Hepatocyte (in vitro differentiated cells): ENCODE measurements around the gene MARCHF5. TPM values are rescaled to one million over a fixed set of nuclear protein-coding genes. Genes with fewer than 3 reads are reported as not detected.
A peak's percentile ranks its signal among the peaks of the same experiment; 100 is the strongest.

Experiments used
- DNase-seq: peaks from one replicate; pipeline ENCODE4 v3.0.0-alpha.2; 2016; ENCODE audit warnings: low spot score
- H2AFZ ChIP-seq: fragments of 200-600 bp; sonication (generic); 2 replicates; pipeline ENCODE4 v1.6.0; 2016; ENCODE audit warnings: antibody characterized with exemption, mild to moderate bottlenecking
- H3K27ac ChIP-seq: fragments of 200-600 bp; sonication (generic); 2 replicates; pipeline ENCODE4 v1.5.1; 2016; ENCODE audit warnings: mild to moderate bottlenecking
- H3K27me3 ChIP-seq: fragments of 200-600 bp; sonication (generic); 2 replicates; pipeline ENCODE4 v1.6.1; 2016
- H3K36me3 ChIP-seq: fragments of 200-600 bp; sonication (generic); replicated peaks from 2 replicates; pipeline ENCODE4 v1.5.1; 2016; ENCODE audit warnings: low read depth; ENCODE audit not compliant: insufficient read depth
- H3K4me1 ChIP-seq: fragments of 200-600 bp; sonication (generic); 2 replicates; pipeline ENCODE4 v1.5.1; 2016; ENCODE audit warnings: mild to moderate bottlenecking, moderate library complexity; ENCODE audit not compliant: insufficient read depth
- H3K4me2 ChIP-seq: fragments of 200-600 bp; sonication (generic); 2 replicates; pipeline ENCODE4 v1.6.0; 2016
- H3K4me3 ChIP-seq: fragments of 200-600 bp; sonication (generic); 2 replicates; pipeline ENCODE4 v1.5.1; 2016; ENCODE audit warnings: mild to moderate bottlenecking
- H3K79me2 ChIP-seq: fragments of 200-600 bp; sonication (generic); 2 replicates; pipeline ENCODE4 v1.6.0; 2017; ENCODE audit warnings: mild to moderate bottlenecking
- H3K9me2 ChIP-seq: fragments of 200-600 bp; sonication (generic); replicated peaks from 2 replicates; pipeline ENCODE4 v1.6.0; 2017; ENCODE audit warnings: mild to moderate bottlenecking; ENCODE audit not compliant: insufficient read depth
- H3K9me3 ChIP-seq: fragments of 200-600 bp; sonication (generic); 2 replicates; pipeline ENCODE4 v1.5.1; 2016; ENCODE audit warnings: low read depth, mild to moderate bottlenecking
- H4K20me1 ChIP-seq: fragments of 200-600 bp; sonication (generic); 2 replicates; pipeline ENCODE4 v1.6.0; 2016; ENCODE audit warnings: mild to moderate bottlenecking; ENCODE audit not compliant: insufficient read depth, poor library complexity, severe bottlenecking
- EZH2 ChIP-seq: fragments of 200-600 bp; sonication (generic); IDR thresholded peaks from 2 replicates; pipeline ENCODE4 v1.6.1; 2016; ENCODE audit warnings: antibody characterized with exemption, mild to moderate bottlenecking, borderline replicate concordance
- EZH2phosphoT487 ChIP-seq: fragments of 200-600 bp; sonication (generic); IDR thresholded peaks from one replicate; pipeline ENCODE4 v1.6.1; 2018; ENCODE audit warnings: antibody characterized with exemption, mild to moderate bottlenecking, low read depth, moderate library complexity; ENCODE audit not compliant: unreplicated experiment, severe bottlenecking
- WGBS: methylation state at CpG from one replicate; pipeline ENCODE4 v1.1.6; 2016; ENCODE audit warnings: low lambda C conversion rate; ENCODE audit errors: missing lambda C conversion rate; 5-methylcytosine and 5-hydroxymethylcytosine counted together
- polyA plus RNA-seq: library from polyadenylated mRNA; unstranded; fragments of >200 nt; fragmentation: Nextera tagmentation; extraction: Ambion mirVana; gene quantifications from 2 replicates; pipeline ENCODE4 v1.2.1, GENCODE V29; 2016
- total RNA-seq: library from RNA; depleted of rRNA; stranded (reverse); fragments of >200 nt; gene quantifications from 2 replicates; pipeline ENCODE4 v1.2.3, GENCODE V29; 2014
- TF ChIP-seq, protein P1 (sequence below): fragments of 200-600 bp; sonication (generic); IDR thresholded peaks from 2 replicates; pipeline ENCODE4 v1.5.1; 2016; ENCODE audit warnings: antibody characterized with exemption, mild to moderate bottlenecking; ENCODE audit not compliant: poor library complexity

The MARCHF5 gene
- total and polyA plus RNA-seq, 2 experiments from 2014 or later: 36.4 to 62.2 TPM

- no peaks in the 10 kb centered on the region for H3K9me2 ChIP-seq
- H3K9me3 ChIP-seq: no peaks in the 10 kb centered on the region
- peaks cover 82% of the 10 kb centered on the region for H3K79me2 ChIP-seq
- H4K20me1 ChIP-seq: peaks cover 38% of the 10 kb centered on the region
- peak overlapping the region; percentile 90 for H3K27ac ChIP-seq
- TF ChIP-seq EZH2: no peak
- TF ChIP-seq, protein P1, sequence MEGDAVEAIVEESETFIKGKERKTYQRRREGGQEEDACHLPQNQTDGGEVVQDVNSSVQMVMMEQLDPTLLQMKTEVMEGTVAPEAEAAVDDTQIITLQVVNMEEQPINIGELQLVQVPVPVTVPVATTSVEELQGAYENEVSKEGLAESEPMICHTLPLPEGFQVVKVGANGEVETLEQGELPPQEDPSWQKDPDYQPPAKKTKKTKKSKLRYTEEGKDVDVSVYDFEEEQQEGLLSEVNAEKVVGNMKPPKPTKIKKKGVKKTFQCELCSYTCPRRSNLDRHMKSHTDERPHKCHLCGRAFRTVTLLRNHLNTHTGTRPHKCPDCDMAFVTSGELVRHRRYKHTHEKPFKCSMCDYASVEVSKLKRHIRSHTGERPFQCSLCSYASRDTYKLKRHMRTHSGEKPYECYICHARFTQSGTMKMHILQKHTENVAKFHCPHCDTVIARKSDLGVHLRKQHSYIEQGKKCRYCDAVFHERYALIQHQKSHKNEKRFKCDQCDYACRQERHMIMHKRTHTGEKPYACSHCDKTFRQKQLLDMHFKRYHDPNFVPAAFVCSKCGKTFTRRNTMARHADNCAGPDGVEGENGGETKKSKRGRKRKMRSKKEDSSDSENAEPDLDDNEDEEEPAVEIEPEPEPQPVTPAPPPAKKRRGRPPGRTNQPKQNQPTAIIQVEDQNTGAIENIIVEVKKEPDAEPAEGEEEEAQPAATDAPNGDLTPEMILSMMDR: peak; percentile 57
- no peak for TF ChIP-seq EZH2phosphoT487
- WGBS: 3% methylated on average over 17 of the region's 17 CpGs
- DNase-seq: peak; percentile 70
- H3K4me3 ChIP-seq: peak overlapping the region; percentile 61
- no peaks in the 10 kb centered on the region for H3K36me3 ChIP-seq
- H3K4me2 ChIP-seq: peak overlapping the region; percentile 82
- peak overlapping the region; percentile 88 for H2AFZ ChIP-seq
- peaks cover 7% of the 10 kb centered on the region for H3K4me1 ChIP-seq
- H3K27me3 ChIP-seq: no peaks in the 10 kb centered on the region
These were observed 1.2 kb downstream of the MARCHF5 start for GRCh38 chr10:92291921-92292845.

DNA sequence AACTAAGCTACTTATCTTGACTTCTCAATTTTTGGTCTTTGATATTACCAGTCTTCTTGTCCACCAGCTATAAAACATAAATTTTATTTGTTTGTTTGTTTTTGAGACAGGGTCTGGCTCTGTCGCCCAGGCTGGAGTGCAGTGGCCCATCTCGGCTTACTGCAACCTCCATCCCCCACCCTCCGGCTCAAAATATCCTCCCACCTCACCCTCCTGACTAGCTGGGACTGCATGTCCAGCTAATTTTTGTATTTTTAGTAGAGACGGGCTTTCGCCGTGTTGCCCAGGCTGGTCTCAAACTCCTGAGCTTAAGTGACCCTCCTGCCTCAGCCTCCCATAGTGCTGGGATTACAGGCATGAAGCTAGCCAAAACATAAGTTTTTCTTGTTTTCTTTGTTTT, 7.5 kb downstream of the MARCHF5 start:
- Histone ChIP-seq H3K27me3 (no peaks in the 10 kb centered on the region), H3K27ac (no peak overlapping the region), H3K4me2 (no peak overlapping the region), H3K79me2 (peaks cover 100% of the 10 kb centered on the region), H3K9me2 (no peaks in the 10 kb centered on the region), H3K4me3 (no peak overlapping the region), H2AFZ (no peak overlapping the region), H3K36me3 (no peaks in the 10 kb centered on the region), H4K20me1 (peaks cover 85% of the 10 kb centered on the region), H3K4me1 (no peaks in the 10 kb centered on the region), H3K9me3 (no peaks in the 10 kb centered on the region)
- WGBS: 89% methylated on average over 6 of the region's 6 CpGs
- TF ChIP-seq EZH2: no peak
- TF ChIP-seq EZH2phosphoT487: no peak
- TF ChIP-seq, protein P1: no peak
- DNase-seq: no peak

- H3K79me2 ChIP-seq: peaks cover 97% of the 10 kb centered on the region
These were observed 12.1 kb downstream of the MARCHF5 start for GRCh38 chr10:92303096-92303495.

More at GRCh38 chr10:92303096-92303495, 12.1 kb downstream of the MARCHF5 start:
- Histone ChIP-seq H3K36me3 (no peaks in the 10 kb centered on the region), H3K9me3 (no peaks in the 10 kb centered on the region), H3K4me3 (no peak overlapping the region), H3K9me2 (no peaks in the 10 kb centered on the region), H2AFZ (no peak overlapping the region), H3K27me3 (no peaks in the 10 kb centered on the region), H3K4me2 (no peak overlapping the region), H3K4me1 (no peaks in the 10 kb centered on the region), H4K20me1 (peaks cover 91% of the 10 kb centered on the region), H3K27ac (no peak overlapping the region)
- DNase-seq: no peak
- TF ChIP-seq, protein P1: no peak
- TF ChIP-seq EZH2phosphoT487 (no peak), EZH2 (no peak)
